Measurements from ENCODE around the gene FAM117A.

FAM117A gene

DNA sequence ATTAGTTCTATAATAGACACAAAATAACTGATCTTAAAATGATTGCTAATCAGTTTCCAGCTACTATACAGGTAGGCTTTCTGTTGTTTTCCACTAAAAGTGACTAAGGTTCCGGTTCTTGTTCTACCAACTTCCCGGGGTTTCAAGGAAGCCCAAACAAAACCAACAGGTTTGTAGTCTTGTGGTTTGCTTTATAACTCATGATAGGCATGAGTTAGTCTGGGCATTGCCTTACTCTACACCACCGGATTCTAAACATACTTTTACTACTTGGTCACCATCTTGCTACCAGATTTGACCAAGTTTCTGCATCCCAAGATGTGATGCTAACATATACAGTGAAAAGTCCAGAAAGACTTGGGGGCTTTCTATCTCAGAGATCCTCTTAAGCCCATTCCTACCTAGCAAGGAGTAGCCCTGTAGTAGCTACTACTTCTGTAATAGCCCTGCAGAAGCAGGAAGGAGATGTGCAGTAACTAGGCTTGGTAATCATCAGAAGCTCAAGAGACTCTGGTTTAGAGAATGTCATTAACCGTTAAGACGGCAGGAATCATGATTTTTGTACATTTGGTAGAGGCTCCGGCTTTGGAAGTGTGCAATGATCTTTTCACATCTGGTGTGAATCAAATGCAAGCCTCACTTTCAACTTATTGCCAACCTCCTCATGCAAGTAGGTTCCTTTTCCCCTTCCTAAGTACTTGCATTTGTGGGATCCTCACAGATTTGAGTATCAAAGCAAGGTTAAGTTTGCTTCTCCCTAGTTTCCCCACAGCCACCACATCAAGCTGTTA is 1.6 kb downstream of the FAM117A start:
- Histone ChIP-seq H3K27me3 (ENCODE audit: control insufficient read depth, low read length) (peaks cover 28% of the 10 kb centered on the region), H3K4me3 (ENCODE audit: low read length) (peak overlapping the region; percentile 76), H3K27ac (ENCODE audit: low read depth, low read length) (no peak overlapping the region)

DNA sequence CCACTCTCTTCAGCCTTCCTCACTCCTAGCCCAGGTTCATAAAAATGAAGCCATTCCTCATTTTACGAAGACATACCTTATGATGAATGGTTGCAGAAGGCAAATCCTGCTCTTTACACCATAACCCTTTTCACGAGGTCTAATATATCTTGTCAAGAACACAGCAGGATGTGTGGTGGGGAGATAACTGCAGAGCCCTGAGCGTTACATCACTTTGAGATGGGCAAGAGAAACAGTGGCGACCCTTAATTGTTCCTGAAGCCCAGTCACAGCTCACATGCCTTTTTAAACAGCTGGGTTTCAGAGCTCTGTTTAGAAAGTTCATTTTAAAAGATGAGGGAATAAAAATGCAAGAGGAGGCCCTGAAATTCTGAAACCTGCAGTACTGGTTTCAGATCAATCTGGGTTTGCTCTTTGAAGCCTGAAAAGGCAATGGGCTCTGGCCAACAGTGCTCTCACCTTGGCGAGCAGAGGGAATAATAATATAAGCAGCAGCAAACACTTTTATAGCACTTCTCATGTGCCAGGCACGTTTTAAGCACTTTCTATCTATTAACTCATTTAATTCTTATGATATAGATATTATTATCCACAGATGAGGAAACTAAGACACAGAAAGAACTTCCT is 2.9 kb downstream of the FAM117A start:
- Histone ChIP-seq H3K79me2 (ENCODE audit: control insufficient read depth, low read length) (no peaks in the 10 kb centered on the region), H3K4me2 (ENCODE audit: low read length) (no peak overlapping the region)

More for the DNA sequence above, 1.6 kb downstream of the FAM117A start:
- Histone ChIP-seq H3K4me2 (ENCODE audit: low read length) (peak overlapping the region; percentile 78), H3K9me2 (replicated peaks; ENCODE audit: control insufficient read depth, low read length) (no peaks in the 10 kb centered on the region), H3K79me2 (ENCODE audit: control insufficient read depth, low read length) (no peaks in the 10 kb centered on the region), H3F3A (ENCODE audit: control insufficient read depth, insufficient read depth) (no peaks in the 10 kb centered on the region; the same call in 1 of the 2 replicates), H4K20me1 (ENCODE audit: control insufficient read depth, insufficient read depth, low read depth, low read length) (no peaks in the 10 kb centered on the region), H3K9me3 (ENCODE audit: control insufficient read depth, insufficient read depth, low read length) (0 out of 2 replicates have a peak, but pooled peaks cover 3% of the 10 kb centered on the region), H3K36me3 (ENCODE audit: control insufficient read depth, low read length) (no peaks in the 10 kb centered on the region), H3K4me1 (ENCODE audit: control insufficient read depth, low read length) (peaks cover 32% of the 10 kb centered on the region)
- TF ChIP-seq, protein P1, sequence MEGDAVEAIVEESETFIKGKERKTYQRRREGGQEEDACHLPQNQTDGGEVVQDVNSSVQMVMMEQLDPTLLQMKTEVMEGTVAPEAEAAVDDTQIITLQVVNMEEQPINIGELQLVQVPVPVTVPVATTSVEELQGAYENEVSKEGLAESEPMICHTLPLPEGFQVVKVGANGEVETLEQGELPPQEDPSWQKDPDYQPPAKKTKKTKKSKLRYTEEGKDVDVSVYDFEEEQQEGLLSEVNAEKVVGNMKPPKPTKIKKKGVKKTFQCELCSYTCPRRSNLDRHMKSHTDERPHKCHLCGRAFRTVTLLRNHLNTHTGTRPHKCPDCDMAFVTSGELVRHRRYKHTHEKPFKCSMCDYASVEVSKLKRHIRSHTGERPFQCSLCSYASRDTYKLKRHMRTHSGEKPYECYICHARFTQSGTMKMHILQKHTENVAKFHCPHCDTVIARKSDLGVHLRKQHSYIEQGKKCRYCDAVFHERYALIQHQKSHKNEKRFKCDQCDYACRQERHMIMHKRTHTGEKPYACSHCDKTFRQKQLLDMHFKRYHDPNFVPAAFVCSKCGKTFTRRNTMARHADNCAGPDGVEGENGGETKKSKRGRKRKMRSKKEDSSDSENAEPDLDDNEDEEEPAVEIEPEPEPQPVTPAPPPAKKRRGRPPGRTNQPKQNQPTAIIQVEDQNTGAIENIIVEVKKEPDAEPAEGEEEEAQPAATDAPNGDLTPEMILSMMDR (IDR thresholded peaks at IDR 0.05; ENCODE audit: low read depth, low read length, poor library complexity, severe bottlenecking): no peak
- TF ChIP-seq EZH2phosphoT487 (IDR thresholded peaks at IDR 0.05; ENCODE audit: borderline replicate concordance, low read length): no peak

DNA sequence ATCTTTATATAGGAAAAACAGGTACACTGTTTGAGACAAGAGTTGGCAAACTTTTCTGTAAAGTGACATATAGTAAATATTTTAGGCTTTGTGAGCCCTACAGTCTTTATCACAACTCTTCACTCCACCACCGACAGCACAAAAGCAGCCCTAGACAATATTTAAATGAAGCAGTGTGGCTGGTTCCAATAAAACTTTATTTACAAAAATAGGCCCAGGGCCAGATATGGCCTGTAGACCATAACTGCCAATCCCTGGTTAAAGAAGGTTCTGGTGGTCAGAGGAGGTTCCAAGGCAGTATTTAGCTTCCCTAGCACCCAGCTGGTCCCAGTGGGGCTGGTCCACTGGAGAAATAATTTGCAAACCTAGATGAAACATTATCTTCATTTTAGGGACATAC is 3.6 kb downstream of the FAM117A start:
- Histone ChIP-seq H3F3A (ENCODE audit: control insufficient read depth, insufficient read depth) (no peaks in the 10 kb centered on the region; the same call in 1 of the 2 replicates), H3K79me2 (ENCODE audit: control insufficient read depth, low read length) (no peaks in the 10 kb centered on the region), H3K9me3 (ENCODE audit: control insufficient read depth, insufficient read depth, low read length) (no peaks in the 10 kb centered on the region), H3K27ac (ENCODE audit: low read depth, low read length) (no peak overlapping the region), H3K4me3 (ENCODE audit: low read length) (no peak overlapping the region), H3K4me1 (ENCODE audit: control insufficient read depth, low read length) (peaks cover 32% of the 10 kb centered on the region), H3K27me3 (ENCODE audit: control insufficient read depth, low read length) (peaks cover 8% of the 10 kb centered on the region), H3K4me2 (ENCODE audit: low read length) (0 out of 2 replicates have a peak overlapping the region, but pooled peaks have one; percentile 9), H3K36me3 (ENCODE audit: control insufficient read depth, low read length) (no peaks in the 10 kb centered on the region), H3K9me2 (replicated peaks; ENCODE audit: control insufficient read depth, low read length) (no peaks in the 10 kb centered on the region), H4K20me1 (ENCODE audit: control insufficient read depth, insufficient read depth, low read depth, low read length) (no peaks in the 10 kb centered on the region)
- TF ChIP-seq, protein P1 (IDR thresholded peaks at IDR 0.05; ENCODE audit: low read depth, low read length, poor library complexity, severe bottlenecking): no peak
- no peak for TF ChIP-seq EZH2phosphoT487 (IDR thresholded peaks at IDR 0.05; ENCODE audit: borderline replicate concordance, low read length)

More for the DNA sequence above, 2.9 kb downstream of the FAM117A start:
- no peaks in the 10 kb centered on the region for H3K9me2 ChIP-seq (replicated peaks; ENCODE audit: control insufficient read depth, low read length)
- no peak overlapping the region for H3K27ac ChIP-seq (ENCODE audit: low read depth, low read length)
- H4K20me1 ChIP-seq (ENCODE audit: control insufficient read depth, insufficient read depth, low read depth, low read length): no peaks in the 10 kb centered on the region
- H3F3A ChIP-seq (ENCODE audit: control insufficient read depth, insufficient read depth): no peaks in the 10 kb centered on the region; the same call in 1 of the 2 replicates
- no peaks in the 10 kb centered on the region for H3K36me3 ChIP-seq (ENCODE audit: control insufficient read depth, low read length)
- peaks cover 15% of the 10 kb centered on the region for H3K27me3 ChIP-seq (ENCODE audit: control insufficient read depth, low read length)
- no peak overlapping the region for H3K4me3 ChIP-seq (ENCODE audit: low read length)
- TF ChIP-seq EZH2phosphoT487 (IDR thresholded peaks at IDR 0.05; ENCODE audit: borderline replicate concordance, low read length): no peak
- TF ChIP-seq, protein P1 (IDR thresholded peaks at IDR 0.05; ENCODE audit: low read depth, low read length, poor library complexity, severe bottlenecking): no peak
- peaks cover 32% of the 10 kb centered on the region for H3K4me1 ChIP-seq (ENCODE audit: control insufficient read depth, low read length)
- H3K9me3 ChIP-seq (ENCODE audit: control insufficient read depth, insufficient read depth, low read length): 0 out of 2 replicates have a peak, but pooled peaks cover 3% of the 10 kb centered on the region

All from DOHH2 (cell line).